Measurements from ENCODE around the gene OCRL.

OCRL gene

GRCh38 chrX:129593137-129593536 lies 53.1 kb downstream of the OCRL start:
- DNase-seq, result no peak

GRCh38 chrX:129594781-129595180 lies 54.7 kb downstream of the OCRL start:
- DNase-seq, result no peak

GRCh38 chrX:129596077-129596476 lies 56.0 kb downstream of the OCRL start:
- DNase-seq, result no peak

GRCh38 chrX:129597905-129598304 lies 57.8 kb downstream of the OCRL start:
- DNase-seq, result no peak

GRCh38 chrX:129599499-129599898 lies 59.4 kb downstream of the OCRL start:
- DNase-seq, result no peak

- no peak for DNase-seq
Observed at GRCh38 chrX:129599996-129600395, 59.9 kb downstream of the OCRL start.

GRCh38 chrX:129600981-129601424 lies 60.9 kb downstream of the OCRL start:
- no peak for DNase-seq

- no peak for DNase-seq
Observed at GRCh38 chrX:129606918-129607317, 66.9 kb downstream of the OCRL start.

- no peak for DNase-seq
Observed at GRCh38 chrX:129608496-129608895, 68.4 kb downstream of the OCRL start.

- DNase-seq, result no peak
Observed at GRCh38 chrX:129609395-129609794, 69.3 kb downstream of the OCRL start.

GRCh38 chrX:129612396-129612795 lies 72.3 kb downstream of the OCRL start:
- DNase-seq, result no peak

- DNase-seq, result no peak
Observed at GRCh38 chrX:129613596-129613995, 73.5 kb downstream of the OCRL start.

GRCh38 chrX:129614481-129615255 lies 74.6 kb downstream of the OCRL start:
- DNase-seq, result no peak

- no peak for DNase-seq
Observed at GRCh38 chrX:129617420-129617819, 77.4 kb downstream of the OCRL start.

GRCh38 chrX:129618997-129619396 lies 78.9 kb downstream of the OCRL start:
- DNase-seq, result no peak

GRCh38 chrX:129622757-129623301 lies 82.8 kb downstream of the OCRL start:
- no peak for DNase-seq

- DNase-seq, result no peak
Observed at GRCh38 chrX:129626026-129626425, 86.0 kb downstream of the OCRL start.

GRCh38 chrX:129629837-129630236 lies 89.8 kb downstream of the OCRL start:
- DNase-seq, result no peak

- DNase-seq, result no peak
Observed at GRCh38 chrX:129631849-129632248, 91.8 kb downstream of the OCRL start.

- no peak for DNase-seq
Observed at GRCh38 chrX:129632443-129632842, 92.4 kb downstream of the OCRL start.

GRCh38 chrX:129634541-129634940 lies 94.5 kb downstream of the OCRL start:
- no peak for DNase-seq

GRCh38 chrX:129636175-129636681 lies 96.2 kb downstream of the OCRL start:
- DNase-seq, result no peak

- DNase-seq, result peak; percentile 28
Observed at GRCh38 chrX:129637217-129638109, 97.4 kb downstream of the OCRL start.

- no peak for DNase-seq
Observed at GRCh38 chrX:129638917-129639316, 98.9 kb downstream of the OCRL start.
